ENCODE measurements around the gene SLC30A1. TPM values are rescaled to one million over a fixed set of nuclear protein-coding genes. Genes with fewer than 3 reads are reported as not detected.

SLC30A1 gene
- total RNA-seq, 4 donors from 2014 or later: 5.8 to 44.7 (median 34.9) TPM

DNA sequence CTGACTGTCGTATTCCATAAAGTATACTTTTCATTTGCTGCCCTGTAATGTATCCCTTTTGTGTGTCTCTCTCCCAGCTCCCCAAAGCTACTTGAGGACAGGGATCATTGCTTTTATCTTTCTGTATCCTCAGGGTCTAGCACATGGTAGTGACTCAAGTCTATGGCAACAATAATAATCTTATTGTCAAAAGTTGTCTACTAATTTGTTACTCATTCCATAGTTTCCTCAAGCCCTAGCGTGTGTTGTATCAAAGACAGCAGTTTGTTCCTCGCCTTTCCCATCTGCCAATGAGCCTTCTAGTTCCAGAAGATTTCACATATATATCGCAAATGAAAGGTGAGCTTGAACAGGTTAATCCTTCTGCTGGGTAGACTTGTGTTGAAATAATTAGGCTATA lies 9.8 kb upstream of the SLC30A1 start:
- H3K27ac ChIP-seq: no peak overlapping the region
- H3K4me1 ChIP-seq: no peaks in the 10 kb centered on the region
- DNase-seq: no peak
- H3K4me3 ChIP-seq: no peak overlapping the region
- H3K9me3 ChIP-seq: no peaks in the 10 kb centered on the region
- TF ChIP-seq, protein P1, sequence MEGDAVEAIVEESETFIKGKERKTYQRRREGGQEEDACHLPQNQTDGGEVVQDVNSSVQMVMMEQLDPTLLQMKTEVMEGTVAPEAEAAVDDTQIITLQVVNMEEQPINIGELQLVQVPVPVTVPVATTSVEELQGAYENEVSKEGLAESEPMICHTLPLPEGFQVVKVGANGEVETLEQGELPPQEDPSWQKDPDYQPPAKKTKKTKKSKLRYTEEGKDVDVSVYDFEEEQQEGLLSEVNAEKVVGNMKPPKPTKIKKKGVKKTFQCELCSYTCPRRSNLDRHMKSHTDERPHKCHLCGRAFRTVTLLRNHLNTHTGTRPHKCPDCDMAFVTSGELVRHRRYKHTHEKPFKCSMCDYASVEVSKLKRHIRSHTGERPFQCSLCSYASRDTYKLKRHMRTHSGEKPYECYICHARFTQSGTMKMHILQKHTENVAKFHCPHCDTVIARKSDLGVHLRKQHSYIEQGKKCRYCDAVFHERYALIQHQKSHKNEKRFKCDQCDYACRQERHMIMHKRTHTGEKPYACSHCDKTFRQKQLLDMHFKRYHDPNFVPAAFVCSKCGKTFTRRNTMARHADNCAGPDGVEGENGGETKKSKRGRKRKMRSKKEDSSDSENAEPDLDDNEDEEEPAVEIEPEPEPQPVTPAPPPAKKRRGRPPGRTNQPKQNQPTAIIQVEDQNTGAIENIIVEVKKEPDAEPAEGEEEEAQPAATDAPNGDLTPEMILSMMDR (IDR thresholded peaks at IDR 0.05): no peak
- no peak for TF ChIP-seq POLR2A (IDR thresholded peaks at IDR 0.05)
- no peaks in the 10 kb centered on the region for H3K36me3 ChIP-seq
- no peaks in the 10 kb centered on the region for H3K27me3 ChIP-seq

DNA sequence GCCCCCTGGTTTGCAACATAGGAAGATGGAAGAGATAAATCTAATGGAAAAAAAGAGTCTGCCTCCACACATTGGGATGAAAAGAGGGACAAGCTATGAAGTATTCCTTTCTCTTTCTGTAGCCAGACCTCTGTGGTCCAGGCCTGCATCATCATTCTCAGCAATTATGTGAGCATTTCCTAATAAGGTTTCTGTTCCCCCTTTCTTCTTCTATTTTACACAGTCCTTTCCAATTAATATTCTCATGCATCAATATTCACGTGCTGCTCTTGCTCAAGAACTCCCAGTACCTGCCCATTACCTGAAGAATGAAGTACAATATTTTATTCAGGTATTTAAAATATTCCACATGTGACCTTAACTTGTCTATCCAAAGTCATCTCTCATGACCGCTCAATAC lies 8.2 kb upstream of the SLC30A1 start:
- no peaks in the 10 kb centered on the region for H3K27me3 ChIP-seq
- no peaks in the 10 kb centered on the region for H3K36me3 ChIP-seq
- no peak overlapping the region for H3K4me3 ChIP-seq
- H3K27ac ChIP-seq: no peak overlapping the region
- H3K9me3 ChIP-seq: no peaks in the 10 kb centered on the region
- DNase-seq: no peak
- no peaks in the 10 kb centered on the region for H3K4me1 ChIP-seq
- no peak for TF ChIP-seq POLR2A (IDR thresholded peaks at IDR 0.05)
- TF ChIP-seq, protein P1 (IDR thresholded peaks at IDR 0.05): no peak

DNA sequence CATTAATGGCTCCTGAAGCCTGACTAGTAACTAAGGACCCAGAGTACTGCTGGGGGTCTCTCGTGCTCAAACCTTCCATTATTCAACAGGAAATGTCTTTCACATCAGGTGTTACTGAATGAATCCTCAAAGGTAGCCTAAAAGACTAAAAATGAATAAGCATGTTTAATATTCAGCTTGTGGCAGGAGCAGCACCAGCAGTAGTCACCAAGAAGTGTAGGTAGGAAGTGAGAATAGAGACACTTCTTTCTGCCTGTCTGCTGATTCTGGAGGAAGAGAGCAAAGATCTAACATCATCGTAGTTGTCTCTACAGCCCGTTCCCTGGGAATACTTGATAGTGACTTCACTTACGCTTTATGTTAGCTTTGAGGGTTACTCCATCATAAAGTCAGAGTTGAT lies 7.6 kb upstream of the SLC30A1 start:
- Histone ChIP-seq H3K4me1 (peaks cover 0 to 3% (median 0%) of the 10 kb centered on the region in 4 donors), H3K27me3 (no peaks in the 10 kb centered on the region), H3K4me3 (no peak overlapping the region), H3K9me3 (no peaks in the 10 kb centered on the region), H3K36me3 (no peaks in the 10 kb centered on the region), H3K27ac (no peak overlapping the region)
- DNase-seq: no peak
- TF ChIP-seq, protein P1 (IDR thresholded peaks at IDR 0.05): no peak
- TF ChIP-seq POLR2A (IDR thresholded peaks at IDR 0.05): no peak

DNA sequence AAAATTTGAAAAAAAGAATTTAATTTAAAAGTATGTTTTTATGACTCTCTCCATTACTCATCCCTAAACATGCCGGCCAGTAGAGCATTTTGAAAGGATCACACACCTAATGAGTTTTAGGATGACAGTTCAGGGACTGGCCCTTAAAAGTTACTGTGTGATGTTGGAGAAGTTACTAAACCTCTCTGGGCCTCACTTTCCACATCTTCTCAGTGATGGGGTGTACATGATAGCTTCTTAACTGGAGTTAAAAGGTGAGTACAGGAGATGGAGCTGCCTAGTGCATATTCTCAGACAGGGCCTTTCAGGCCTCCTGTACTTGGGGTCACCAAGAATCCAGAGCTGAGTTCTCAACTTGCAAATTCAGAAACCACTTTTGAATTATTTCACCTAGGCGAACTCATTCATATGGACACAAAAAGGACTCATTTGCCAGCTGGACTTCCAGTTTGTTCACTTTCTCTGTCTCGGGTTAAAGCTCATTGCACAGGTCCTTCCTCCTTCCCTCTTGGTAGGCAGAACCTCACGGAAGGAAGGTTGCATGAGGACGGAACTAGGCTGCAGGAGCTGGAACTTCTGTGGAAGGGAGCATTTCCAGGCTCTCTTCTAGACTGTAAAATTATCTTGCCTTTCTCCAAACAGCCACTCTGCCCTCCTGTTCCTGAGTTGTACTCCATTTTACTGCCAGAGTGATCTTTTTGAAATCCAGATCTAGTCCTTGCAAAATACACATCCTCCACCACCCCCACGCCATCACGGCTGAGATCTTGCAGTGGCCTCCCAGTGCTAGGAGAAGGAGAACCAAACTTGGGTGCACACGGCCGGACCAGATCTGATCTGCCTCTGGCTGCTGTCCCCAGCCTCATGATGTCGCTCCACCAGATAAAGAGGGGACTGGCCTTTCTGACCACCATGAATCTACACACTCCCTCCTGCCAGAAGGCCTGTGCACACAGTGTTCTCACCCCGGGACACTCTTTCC lies 4.3 kb upstream of the SLC30A1 start:
- TF ChIP-seq, protein P1 (IDR thresholded peaks at IDR 0.05): no peak
- TF ChIP-seq POLR2A (IDR thresholded peaks at IDR 0.05): no peak
- H3K27ac ChIP-seq: no peak overlapping the region
- peaks cover 0 to 11% (median 2%) of the 10 kb centered on the region in 4 donors for H3K4me1 ChIP-seq
- H3K4me3 ChIP-seq: no peak overlapping the region
- H3K9me3 ChIP-seq: no peaks in the 10 kb centered on the region
- DNase-seq: no peak
- no peaks in the 10 kb centered on the region for H3K27me3 ChIP-seq
- H3K36me3 ChIP-seq: no peaks in the 10 kb centered on the region

DNA sequence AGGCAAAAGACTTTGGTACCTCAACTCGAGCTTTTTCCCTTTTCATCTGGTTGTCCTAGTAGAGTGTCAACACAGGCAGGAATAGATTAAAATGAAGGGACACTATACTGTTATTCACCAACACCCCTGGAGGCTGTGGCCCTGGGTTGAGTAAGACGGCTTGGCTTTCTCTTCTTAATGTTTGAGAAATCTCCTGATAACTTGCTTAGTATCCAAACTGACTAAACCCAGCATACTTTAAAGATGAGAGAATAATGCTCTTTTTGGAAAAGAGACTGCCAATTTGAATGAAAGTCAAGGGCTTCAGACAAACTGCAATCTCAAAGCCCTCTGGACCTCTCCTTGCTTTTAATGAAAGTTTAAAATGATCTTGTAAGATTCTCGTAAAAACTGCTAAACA lies 2.6 kb upstream of the SLC30A1 start:
- no peak overlapping the region for H3K4me3 ChIP-seq
- H3K4me1 ChIP-seq: peaks cover 0 to 12% (median 5%) of the 10 kb centered on the region in 4 donors
- no peaks in the 10 kb centered on the region for H3K36me3 ChIP-seq
- no peaks in the 10 kb centered on the region for H3K9me3 ChIP-seq
- no peak for TF ChIP-seq POLR2A (IDR thresholded peaks at IDR 0.05)
- no peaks in the 10 kb centered on the region for H3K27me3 ChIP-seq
- DNase-seq: no peak
- peak overlapping the region; percentile 36 to 90 (median 54) for H3K27ac ChIP-seq

DNA sequence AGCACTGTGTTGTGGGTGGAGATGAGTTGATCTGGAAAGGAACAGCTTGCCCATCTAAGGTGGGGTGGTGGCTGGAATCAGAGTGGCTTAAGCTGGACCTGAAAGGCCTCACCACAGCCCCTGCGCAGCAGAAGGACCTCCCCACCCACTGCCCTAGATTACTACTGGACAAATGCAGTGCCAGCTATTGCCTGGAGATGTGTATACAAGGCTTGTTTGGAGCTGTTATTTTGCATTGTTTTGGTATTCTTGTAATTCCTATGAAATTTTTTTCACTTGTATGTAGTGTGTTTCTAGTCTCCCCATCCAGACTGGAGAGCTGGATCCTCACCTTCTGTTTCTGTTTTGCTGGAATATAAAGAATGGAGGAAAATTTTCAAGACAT lies 1.3 kb upstream of the SLC30A1 start:
- Histone ChIP-seq H3K27me3 (no peaks in the 10 kb centered on the region), H3K4me3 (peak overlapping the region in 1 of 4 donors; percentile 67), H3K9me3 (no peaks in the 10 kb centered on the region), H3K27ac (peak overlapping the region; percentile 90 to 98 (median 94)), H3K4me1 (peaks cover 0 to 16% (median 7%) of the 10 kb centered on the region in 4 donors), H3K36me3 (peaks cover 0 to 7% (median 0%) of the 10 kb centered on the region in 3 donors)
- no peak for DNase-seq
- no peak for TF ChIP-seq POLR2A (IDR thresholded peaks at IDR 0.05)
- TF ChIP-seq, protein P1 (IDR thresholded peaks at IDR 0.05): no peak

All from Peyer's patch (tissue), 4 donors.